Progenitor cell of endocrine pancreas (in vitro differentiated cells): ENCODE results near the gene HNMT. TPM values are rescaled to one million over a fixed set of nuclear protein-coding genes. Genes with fewer than 3 reads are reported as not detected.

Experiments
- DNase-seq: peaks from one replicate; pipeline ENCODE4 v3.0.0; 2021; ENCODE audit warnings: low spot score; ENCODE audit not compliant: unreplicated experiment
- H3K27ac Mint-ChIP-seq: 2 replicates; pipeline ENCODE4 v1.8.0; 2021; ENCODE audit warnings: mild to moderate bottlenecking, moderate library complexity, mixed read lengths
- H3K27me3 Mint-ChIP-seq: 2 replicates; pipeline ENCODE4 v1.8.0; 2021; ENCODE audit warnings: mixed read lengths
- H3K36me3 Mint-ChIP-seq: 2 replicates; pipeline ENCODE4 v1.8.0; 2022; ENCODE audit warnings: mixed read lengths; ENCODE audit not compliant: insufficient read depth
- H3K4me1 Mint-ChIP-seq: 2 replicates; pipeline ENCODE4 v1.8.0; 2021; ENCODE audit warnings: low read depth, mixed read lengths
- H3K4me3 Mint-ChIP-seq: 2 replicates; pipeline ENCODE4 v1.8.0; 2021; ENCODE audit warnings: low read depth, mild to moderate bottlenecking, moderate library complexity, mixed read lengths
- H3K9me3 Mint-ChIP-seq: 2 replicates; pipeline ENCODE4 v1.8.0; 2021; ENCODE audit warnings: low read depth, mixed read lengths
- CTCF ChIP-seq: fragments of 200-600 bp; sonication (generic); IDR thresholded peaks from one replicate; pipeline ENCODE4 v1.5.0; 2021; ENCODE audit warnings: antibody characterized with exemption, mild to moderate bottlenecking; ENCODE audit not compliant: unreplicated experiment
- total RNA-seq: library from RNA; stranded (reverse); gene quantifications from 2 replicates; pipeline ENCODE4 v1.2.1, GENCODE V29; 2021

The HNMT gene
- total RNA-seq, 1 donor from 2014 or later: 17.6 TPM

GRCh38 chr2:137960223-137960622 is 4.0 kb upstream of the HNMT start:
- peaks cover 8% of the 10 kb centered on the region for H3K9me3 Mint-ChIP-seq
- H3K4me1 Mint-ChIP-seq: peaks cover 20% of the 10 kb centered on the region
- no peaks in the 10 kb centered on the region for H3K36me3 Mint-ChIP-seq
- H3K27me3 Mint-ChIP-seq: no peaks in the 10 kb centered on the region
- H3K27ac Mint-ChIP-seq: no peak overlapping the region
- DNase-seq: no peak
- no peak overlapping the region for H3K4me3 Mint-ChIP-seq
- TF ChIP-seq CTCF: no peak

GRCh38 chr2:137961602-137962001 is 2.7 kb upstream of the HNMT start:
- H3K4me1 Mint-ChIP-seq: peaks cover 31% of the 10 kb centered on the region
- H3K27me3 Mint-ChIP-seq: no peaks in the 10 kb centered on the region
- H3K27ac Mint-ChIP-seq: no peak overlapping the region
- H3K36me3 Mint-ChIP-seq: no peaks in the 10 kb centered on the region
- no peak overlapping the region for H3K4me3 Mint-ChIP-seq
- peaks cover 8% of the 10 kb centered on the region for H3K9me3 Mint-ChIP-seq
- DNase-seq: no peak
- TF ChIP-seq CTCF: no peak

- Mint-ChIP-seq H3K9me3 (peaks cover 12% of the 10 kb centered on the region), H3K4me3 (peak overlapping the region; percentile 75), H3K27ac (peak overlapping the region; percentile 99), H3K36me3 (peaks cover 8% of the 10 kb centered on the region), H3K27me3 (no peaks in the 10 kb centered on the region), H3K4me1 (peaks cover 33% of the 10 kb centered on the region)
- TF ChIP-seq CTCF: no peak
- no peak for DNase-seq
These were observed 673 bp upstream of the HNMT start for GRCh38 chr2:137963535-137964065.

- no peak for DNase-seq
- Mint-ChIP-seq H3K27me3 (no peaks in the 10 kb centered on the region), H3K27ac (peak overlapping the region; percentile 99), H3K36me3 (peaks cover 16% of the 10 kb centered on the region), H3K4me1 (peaks cover 44% of the 10 kb centered on the region), H3K9me3 (peaks cover 12% of the 10 kb centered on the region), H3K4me3 (peak overlapping the region; percentile 75)
- no peak for TF ChIP-seq CTCF
These were observed 686 bp downstream of the HNMT start for GRCh38 chr2:137964859-137965459.

- H3K36me3 Mint-ChIP-seq: peaks cover 22% of the 10 kb centered on the region
- no peak for TF ChIP-seq CTCF
- peak overlapping the region; percentile 41 for H3K4me3 Mint-ChIP-seq
- DNase-seq: no peak
- peaks cover 44% of the 10 kb centered on the region for H3K4me1 Mint-ChIP-seq
- H3K27ac Mint-ChIP-seq: peak overlapping the region; percentile 64
- H3K9me3 Mint-ChIP-seq: peaks cover 5% of the 10 kb centered on the region
- no peaks in the 10 kb centered on the region for H3K27me3 Mint-ChIP-seq
These were observed 1.8 kb downstream of the HNMT start for GRCh38 chr2:137966043-137966442.
